Measurements from ENCODE around the gene TTF1. TPM values are rescaled to one million over a fixed set of nuclear protein-coding genes. Genes with fewer than 3 reads are reported as not detected.

Gene TTF1
- total and polyA plus RNA-seq, 10 of the 15 experiments (the other 5 are each of a cell fraction or from before 2014, with no cell fraction given) = 11.3 to 25.5 (median 16.0) TPM

DNA sequence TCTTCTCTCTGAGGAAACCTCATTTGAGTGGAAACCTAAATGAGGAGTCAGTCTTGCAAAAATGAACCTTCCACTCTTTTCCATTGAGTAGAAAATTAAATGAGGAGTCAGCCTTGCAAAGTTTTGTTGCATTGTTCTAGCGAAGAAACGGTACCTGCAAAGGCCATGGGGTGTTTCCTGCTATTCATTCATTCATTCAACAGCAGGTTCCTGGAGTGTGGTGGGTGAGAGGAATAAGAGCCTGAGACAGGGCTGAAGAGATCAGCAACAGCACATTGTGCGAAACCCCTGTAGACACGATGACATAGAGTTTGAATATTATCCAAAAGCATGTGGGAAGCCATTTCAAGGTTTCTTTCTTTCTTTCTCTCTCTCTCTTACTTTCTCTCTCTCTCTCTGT is 37.2 kb downstream of the TTF1 start (continued):
- TF ChIP-seq TBL1XR1 (IDR thresholded peaks at IDR 0.05; ENCODE audit: low read depth, low read length) (no peak), CREB1 (IDR thresholded peaks at IDR 0.05; ENCODE audit: low read depth) (no peak), ATF7 (IDR thresholded peaks at IDR 0.05; ENCODE audit: low read depth) (no peak)

DNA sequence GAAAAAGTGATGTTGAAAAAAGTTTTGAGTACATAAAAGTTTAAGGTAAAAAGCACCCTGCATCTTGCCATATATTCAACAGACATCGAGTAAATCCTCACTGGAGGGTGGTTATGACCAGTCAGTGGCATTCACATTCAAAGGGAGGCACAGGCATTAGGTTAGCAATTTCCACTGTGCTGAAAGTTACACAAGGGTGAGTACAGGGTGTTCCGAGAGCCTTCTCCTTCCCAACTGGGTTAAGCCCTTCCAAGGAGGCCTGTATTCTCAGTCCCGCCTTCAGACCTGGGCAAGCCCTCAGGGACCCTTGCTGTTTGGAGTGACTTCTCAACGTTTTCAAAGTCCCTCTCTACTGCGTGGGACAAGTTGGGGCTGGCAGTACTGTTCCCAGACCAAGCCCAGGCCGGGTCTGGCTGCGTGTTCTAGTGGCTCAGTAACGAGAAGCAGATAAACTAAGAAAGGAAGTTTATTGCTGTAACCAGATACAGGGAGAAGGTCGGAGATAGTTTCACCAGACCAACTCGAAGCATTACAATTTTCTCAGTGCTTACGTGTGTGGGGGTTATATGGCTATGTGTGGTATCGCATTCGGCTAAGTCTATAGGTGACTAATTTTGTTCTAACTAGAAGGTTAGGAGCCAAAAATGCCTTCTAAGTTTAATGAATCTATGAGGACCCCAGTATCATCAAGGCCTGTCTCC is 38.9 kb downstream of the TTF1 start:
- 78% methylated on average over 13 of the region's 13 CpGs for WGBS (ENCODE audit: insufficient coverage, insufficient replicate concordance, low lambda C conversion rate, missing lambda C conversion rate)
- Histone ChIP-seq H3K27me3 (replicated peaks in 1 of 2; ENCODE audit: control insufficient read depth in 2 of 2, insufficient read depth in 2 of 2, low read length in 1 of 2) (no peaks in the 10 kb centered on the region), H3K4me1 (ENCODE audit: control insufficient read depth, insufficient read depth, low read length) (peaks cover 6% of the 10 kb centered on the region), H2AFZ (ENCODE audit: control insufficient read depth, low read depth, low read length) (no peak overlapping the region), H3K9me3 (replicated peaks; ENCODE audit: control insufficient read depth, insufficient read depth, low read length) (no peaks in the 10 kb centered on the region), H3K4me2 (ENCODE audit: control insufficient read depth, insufficient read depth) (no peak overlapping the region), H3K36me3 (ENCODE audit: control insufficient read depth in 2 of 2, insufficient read depth in 2 of 2, low read length in 1 of 2) (no peaks in the 10 kb centered on the region), H3K79me2 (ENCODE audit: control insufficient read depth, insufficient read depth, low read length) (no peaks in the 10 kb centered on the region), H3K4me3 (no peak overlapping the region), H3K9ac (ENCODE audit: control insufficient read depth, insufficient read depth, low read length) (no peak overlapping the region), H4K20me1 (ENCODE audit: control insufficient read depth, insufficient read depth) (no peaks in the 10 kb centered on the region), H3K27ac (ENCODE audit: control insufficient read depth, insufficient read depth) (no peak overlapping the region)
- in situ Hi-C loops (cut with MboI) (no loop called here), intact Hi-C loops (cut with micrococcal nuclease; ENCODE audit: unreplicated experiment) (no loop called here)
- no TSS peak for BruUV-seq (replicated peaks)
- RAD21 ChIA-PET (ENCODE audit: unreplicated experiment) = no interaction called here
- SMC1A ChIA-PET (ENCODE audit: uncharacterized antibody, unreplicated experiment) = interaction anchor here (1.1 kb wide), 1 partner anchor 14 kb away, joined by 3 read pairs; no protein-coding TSS in a partner anchor
- CTCF ChIA-PET = interaction anchor here (1.4 kb wide), 1 partner anchor 16 kb away, joined by 3 read pairs; no protein-coding TSS in a partner anchor
- no peak for ATAC-seq
- POLR2A ChIA-PET = no interaction called here
- no peak for FAIRE-seq
- no peak for DNase-seq (ENCODE audit: low read depth, low spot score)
- TF ChIP-seq CBX3 (IDR thresholded peaks at IDR 0.05; ENCODE audit: borderline replicate concordance, low read depth) (no peak), BCLAF1 (IDR thresholded peaks at IDR 0.05) (no peak), ELK1 (IDR thresholded peaks at IDR 0.05; ENCODE audit: low read depth, low read length) (no peak), TARDBP (IDR thresholded peaks at IDR 0.05; ENCODE audit: borderline replicate concordance) (no peak), NFYB (IDR thresholded peaks at IDR 0.05; ENCODE audit: insufficient read depth, low read depth, low read length) (no peak), KLF5 (IDR thresholded peaks at IDR 0.05; ENCODE audit: partially characterized antibody) (no peak), ATF7 (IDR thresholded peaks at IDR 0.05; ENCODE audit: low read depth) (no peak), ZNF207 (IDR thresholded peaks at IDR 0.05; ENCODE audit: borderline replicate concordance) (no peak), REST (IDR thresholded peaks at IDR 0.05; ENCODE audit: low read depth, low read length) (no peak), MTA3 (IDR thresholded peaks at IDR 0.05; ENCODE audit: borderline replicate concordance, low read length) (no peak), POLR2A (IDR thresholded peaks at IDR 0.05; ENCODE audit: low read depth, low read length) (no peak)
- TF ChIP-seq, protein P1, sequence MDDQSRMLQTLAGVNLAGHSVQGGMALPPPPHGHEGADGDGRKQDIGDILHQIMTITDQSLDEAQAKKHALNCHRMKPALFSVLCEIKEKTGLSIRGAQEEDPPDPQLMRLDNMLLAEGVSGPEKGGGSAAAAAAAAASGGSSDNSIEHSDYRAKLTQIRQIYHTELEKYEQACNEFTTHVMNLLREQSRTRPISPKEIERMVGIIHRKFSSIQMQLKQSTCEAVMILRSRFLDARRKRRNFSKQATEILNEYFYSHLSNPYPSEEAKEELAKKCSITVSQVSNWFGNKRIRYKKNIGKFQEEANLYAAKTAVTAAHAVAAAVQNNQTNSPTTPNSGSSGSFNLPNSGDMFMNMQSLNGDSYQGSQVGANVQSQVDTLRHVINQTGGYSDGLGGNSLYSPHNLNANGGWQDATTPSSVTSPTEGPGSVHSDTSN (IDR thresholded peaks at IDR 0.05; ENCODE audit: insufficient replicate concordance, low read depth, low read length) = no peak

All from GM12878 (cell line).